LNCaP clone FGC (cell line): ENCODE measurements around the gene METTL13.

Experiments
- DNase-seq: peaks from one replicate; pipeline ENCODE4 v3.0.0-alpha.2; 2011; ENCODE audit warnings: low read depth
- H3K4me3 ChIP-seq: 2 replicates; pipeline ENCODE4 v1.5.1; 2011; ENCODE audit warnings: mild to moderate bottlenecking, low read depth, low read length, control low read depth
- CTCF ChIP-seq: IDR thresholded peaks from 2 replicates; pipeline ENCODE4 v1.5.1; 2012; ENCODE audit warnings: mild to moderate bottlenecking; ENCODE audit not compliant: control insufficient read depth, insufficient read depth; ENCODE audit errors: extremely low read depth

METTL13 gene

DNA sequence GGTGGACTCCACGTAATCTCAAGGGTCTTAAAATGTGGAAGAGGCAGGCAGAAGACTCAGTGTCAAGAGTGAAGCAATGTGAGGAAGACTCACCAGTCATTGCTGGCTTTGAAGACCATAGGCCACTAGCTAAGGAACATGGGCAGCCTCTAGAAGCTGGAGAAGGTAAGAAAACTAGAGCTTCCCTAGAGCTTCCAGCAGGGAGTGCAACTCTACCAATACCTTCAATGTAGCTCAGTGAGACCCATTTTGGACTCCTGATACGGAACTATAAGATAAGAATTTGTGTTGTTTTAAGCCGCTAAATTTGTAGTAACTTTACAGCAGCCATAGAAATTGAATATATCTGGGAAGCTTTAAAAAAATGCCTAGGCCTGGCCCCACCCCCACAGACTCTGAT is 18.9 kb downstream of the METTL13 start:
- no peak for DNase-seq
- no peak overlapping the region for H3K4me3 ChIP-seq
- TF ChIP-seq CTCF = no peak

DNA sequence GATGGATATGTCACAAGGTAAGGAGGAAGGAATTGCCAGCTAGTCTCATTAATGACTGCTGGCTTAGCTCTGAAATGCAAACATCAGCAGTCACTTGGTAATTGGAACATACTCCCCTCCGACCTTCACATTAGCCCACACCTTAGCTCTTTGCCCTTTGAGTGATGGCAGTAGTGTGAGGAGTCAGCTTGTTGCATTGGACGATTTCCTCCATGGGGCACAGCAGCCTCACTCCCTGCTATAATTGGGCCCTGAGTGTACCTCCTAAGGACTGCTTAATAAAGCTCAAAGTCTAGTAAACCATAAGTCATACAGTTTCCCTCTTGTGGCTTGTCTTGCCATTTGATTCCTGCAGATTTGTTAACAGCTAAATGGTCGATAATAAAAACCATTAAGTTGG is 19.4 kb downstream of the METTL13 start:
- TF ChIP-seq CTCF = no peak
- no peak overlapping the region for H3K4me3 ChIP-seq
- DNase-seq = no peak

- no peak overlapping the region for H3K4me3 ChIP-seq
- no peak for DNase-seq
- TF ChIP-seq CTCF = peak; percentile 74
Observed at GRCh38 chr1:171801487-171801891, 20.0 kb downstream of the METTL13 start.

DNA sequence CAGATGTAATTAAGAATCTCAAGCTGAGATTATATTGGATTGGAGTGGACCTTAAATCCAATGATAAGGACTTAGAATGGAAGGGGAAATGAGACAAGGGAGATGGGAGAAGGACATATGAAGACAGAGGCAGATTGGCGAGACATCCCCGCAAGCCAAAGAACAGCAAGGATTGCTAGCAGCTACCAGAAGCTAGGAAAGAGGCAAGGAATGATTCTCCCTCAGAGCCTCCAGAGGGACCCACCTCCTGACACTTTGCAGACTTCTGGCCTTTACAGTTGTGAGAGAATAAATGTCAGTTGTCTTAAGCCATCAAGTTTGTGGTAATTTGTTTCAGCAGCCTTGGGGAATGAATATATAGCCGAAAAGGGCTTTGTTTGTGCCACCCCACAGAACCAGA is 20.7 kb downstream of the METTL13 start:
- no peak overlapping the region for H3K4me3 ChIP-seq
- DNase-seq = no peak
- no peak for TF ChIP-seq CTCF

- DNase-seq = no peak
- H3K4me3 ChIP-seq = no peak overlapping the region
- no peak for TF ChIP-seq CTCF
Observed at GRCh38 chr1:171803045-171803444, 21.6 kb downstream of the METTL13 start.

DNA sequence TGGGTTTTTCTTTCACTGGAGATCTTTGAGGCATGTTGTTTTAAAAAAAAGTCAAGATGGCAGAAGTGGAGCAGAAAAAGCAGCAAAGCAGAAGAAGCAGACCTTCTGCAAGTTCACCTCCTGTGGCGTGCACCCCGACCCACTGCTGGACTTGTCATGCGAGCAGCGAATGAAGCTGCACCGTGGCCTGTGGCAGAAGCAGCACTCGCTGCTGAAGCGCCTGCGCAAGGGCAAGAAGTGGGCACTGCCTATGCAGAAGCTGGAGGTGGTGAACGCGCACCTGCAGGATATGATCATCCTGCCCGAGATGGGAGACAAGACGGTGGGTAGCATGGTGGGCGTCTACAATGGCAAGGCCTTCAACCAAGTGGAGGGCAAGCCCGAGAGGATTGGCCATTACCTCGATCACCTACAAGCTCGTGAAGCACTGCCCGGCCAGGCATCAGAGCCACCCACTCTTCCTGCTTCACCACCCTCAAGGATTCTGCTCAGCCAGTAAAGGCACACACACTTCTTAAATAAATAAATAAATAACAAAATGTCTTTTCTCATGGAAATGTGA is 22.1 kb downstream of the METTL13 start:
- H3K4me3 ChIP-seq = no peak overlapping the region
- DNase-seq = no peak
- no peak for TF ChIP-seq CTCF

DNA sequence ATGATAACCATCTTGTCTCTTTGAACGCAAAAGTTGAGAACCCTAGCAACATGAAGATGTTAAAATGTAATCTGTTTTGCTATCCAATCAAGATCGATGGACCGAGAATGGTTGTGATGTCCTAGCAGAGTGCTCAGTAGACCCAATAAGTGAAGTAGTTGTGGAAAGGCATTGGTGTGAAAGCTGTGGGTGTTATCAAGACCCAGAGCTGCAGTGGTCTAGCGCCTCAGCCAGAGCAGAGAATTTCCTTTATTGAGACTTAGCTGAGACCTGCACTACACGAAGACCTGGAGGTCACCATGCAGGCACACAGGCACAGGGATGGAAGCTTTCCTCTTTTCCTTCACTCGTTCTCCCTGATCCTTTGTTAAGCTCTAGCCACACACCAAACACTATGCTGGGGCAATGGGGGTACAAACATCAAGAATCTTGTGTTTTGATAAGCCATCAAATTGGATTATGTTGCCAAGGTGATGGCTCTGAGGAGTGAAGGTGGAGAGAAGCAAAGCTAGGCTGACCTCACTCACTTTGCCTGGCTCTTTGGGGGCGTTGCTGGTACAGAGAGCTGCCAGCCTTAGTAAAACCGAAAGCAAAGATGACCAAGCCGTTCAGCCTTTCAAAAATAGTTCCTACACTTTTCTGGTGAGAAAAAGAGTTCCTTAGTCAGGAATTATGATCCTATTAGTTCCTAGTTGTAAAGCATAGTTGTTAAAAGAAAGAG is 24.1 kb downstream of the METTL13 start:
- DNase-seq = no peak
- TF ChIP-seq CTCF = no peak
- no peak overlapping the region for H3K4me3 ChIP-seq
